ENCODE measurements around the gene ANGPT4.

GRCh38 chr20:860891-861290 is 55.2 kb downstream of the ANGPT4 start:
- TF ChIP-seq CTCF (IDR thresholded peaks at IDR 0.05; ENCODE audit: insufficient read depth, low read depth, low read length) (no peak), EZH2 (IDR thresholded peaks at IDR 0.05; ENCODE audit: insufficient read depth, low read length) (no peak)

All from astrocyte (in vitro differentiated cells and primary cell).